Kidney capillary endothelial cell (primary cell): Measurements from ENCODE around the gene DMRTA1.
"Not testable (repeated sequence)": the region's sequence is repeated elsewhere in the genome, so short reads cannot be mapped to it uniquely, and the experiment has no call there.

ENCODE experiments used
- DNase-seq: peaks from one replicate; pipeline ENCODE4 v3.0.0-alpha.2; 2018; ENCODE audit warnings: low spot score

The DMRTA1 gene, protein sequence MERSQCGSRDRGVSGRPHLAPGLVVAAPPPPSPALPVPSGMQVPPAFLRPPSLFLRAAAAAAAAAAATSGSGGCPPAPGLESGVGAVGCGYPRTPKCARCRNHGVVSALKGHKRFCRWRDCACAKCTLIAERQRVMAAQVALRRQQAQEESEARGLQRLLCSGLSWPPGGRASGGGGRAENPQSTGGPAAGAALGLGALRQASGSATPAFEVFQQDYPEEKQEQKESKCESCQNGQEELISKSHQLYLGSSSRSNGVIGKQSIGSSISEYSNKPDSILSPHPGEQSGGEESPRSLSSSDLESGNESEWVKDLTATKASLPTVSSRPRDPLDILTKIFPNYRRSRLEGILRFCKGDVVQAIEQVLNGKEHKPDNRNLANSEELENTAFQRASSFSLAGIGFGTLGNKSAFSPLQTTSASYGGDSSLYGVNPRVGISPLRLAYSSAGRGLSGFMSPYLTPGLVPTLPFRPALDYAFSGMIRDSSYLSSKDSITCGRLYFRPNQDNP

GRCh38 chr9:22446589-22446949, at the start of gene DMRTA1:
Gene DMRTA1, plus strand, starts transcription at chr9:22446824. Its CDS starts 242 bp downstream, at chr9:22447066.
- peak; percentile 44 for DNase-seq

GRCh38 chr9:22401671-22402070, 45.0 kb upstream of the DMRTA1 start:
- DNase-seq, result no peak

DNA sequence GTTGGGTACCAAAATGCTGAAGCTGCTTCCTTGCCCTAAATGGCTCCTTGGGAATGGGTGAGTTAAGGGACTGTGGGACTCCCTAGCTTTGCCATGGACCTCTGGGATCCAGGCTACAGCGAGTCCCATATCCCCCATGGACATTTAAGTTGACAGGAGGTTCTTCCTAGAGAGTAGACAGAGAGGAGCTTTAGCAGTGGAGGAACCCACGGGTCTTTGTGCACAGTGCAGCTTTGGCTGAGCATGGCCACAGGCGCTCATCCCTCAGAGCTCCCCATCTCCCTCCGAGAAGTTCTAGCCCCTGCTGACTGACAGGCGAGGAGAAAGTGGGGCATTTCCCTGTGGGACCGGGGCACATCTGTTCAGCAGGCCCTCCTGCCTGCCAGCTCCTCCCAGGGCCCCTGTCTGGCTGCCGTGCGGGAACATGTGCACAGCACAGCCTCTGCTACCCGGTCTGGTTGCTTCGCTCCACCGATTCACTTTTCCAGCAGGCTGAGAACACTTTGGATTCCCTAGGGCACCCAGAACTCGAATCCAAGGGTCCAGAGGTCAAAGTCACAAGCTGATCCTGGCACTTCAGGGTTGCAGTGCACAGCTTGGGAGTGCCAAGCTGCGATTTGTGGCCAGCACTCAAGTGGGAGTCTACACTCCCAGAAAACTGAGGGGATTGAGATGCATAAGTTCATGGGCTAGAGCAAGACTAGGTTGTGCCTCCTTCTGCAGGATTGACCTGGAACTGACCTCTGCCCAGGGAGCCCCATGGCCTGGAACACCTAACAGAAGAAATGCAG, 40.6 kb upstream of the DMRTA1 start:
- DNase-seq, result no peak

GRCh38 chr9:22413884-22414283, 32.7 kb upstream of the DMRTA1 start:
- DNase-seq, result no peak

DNA sequence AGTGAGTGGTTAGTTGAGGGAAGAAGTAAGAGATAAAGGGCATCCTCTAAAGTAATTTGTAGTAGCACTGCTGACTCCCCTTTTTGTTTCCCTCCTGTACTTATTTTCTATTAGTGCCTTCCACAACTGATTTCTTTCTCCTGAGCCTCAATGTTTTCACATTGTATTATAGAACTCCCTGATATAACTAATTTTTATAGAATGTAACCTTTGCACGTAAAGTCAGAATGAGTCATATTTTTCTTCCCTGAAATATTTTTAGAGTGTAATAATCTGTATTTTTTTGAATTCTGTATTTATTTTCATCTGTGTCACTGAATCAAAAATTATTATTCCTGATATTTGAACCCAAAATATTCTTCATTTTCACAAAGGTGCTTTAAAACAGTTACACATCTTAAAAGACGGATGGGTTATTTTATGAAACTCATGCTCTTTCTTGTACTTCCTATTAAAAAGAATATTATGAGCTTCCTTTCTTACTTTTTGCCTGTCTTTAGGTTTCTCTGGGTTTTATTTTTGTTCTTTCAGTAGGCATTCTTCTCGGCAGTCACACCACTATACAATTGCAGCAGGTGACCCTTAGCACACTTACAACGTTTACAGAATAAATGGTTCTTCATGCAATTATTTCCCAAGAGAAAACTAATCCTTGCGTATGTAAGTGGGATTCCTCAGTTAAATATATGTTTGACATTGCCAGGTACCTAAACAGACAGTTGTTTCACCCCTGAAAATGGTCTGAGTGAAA, 30.5 kb upstream of the DMRTA1 start:
- DNase-seq, result no peak

DNA sequence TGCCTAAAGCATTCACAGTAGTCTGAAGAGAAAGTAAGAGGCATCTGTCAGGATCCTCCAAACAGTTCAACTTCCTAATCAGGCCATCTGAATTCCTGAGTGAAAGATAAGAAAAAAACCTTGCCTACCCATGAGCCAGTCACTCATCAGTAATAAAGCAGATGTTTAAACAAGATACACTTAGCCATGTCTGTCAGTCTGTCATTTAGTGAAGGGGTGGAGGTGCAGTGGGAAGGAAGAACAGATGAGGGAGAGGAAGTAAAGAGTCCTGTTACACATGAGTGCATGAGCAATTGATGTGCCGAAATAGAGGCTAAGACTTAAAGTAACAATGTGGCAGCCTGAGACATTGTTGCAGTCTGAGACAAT, 29.9 kb upstream of the DMRTA1 start:
- DNase-seq, result no peak

DNA sequence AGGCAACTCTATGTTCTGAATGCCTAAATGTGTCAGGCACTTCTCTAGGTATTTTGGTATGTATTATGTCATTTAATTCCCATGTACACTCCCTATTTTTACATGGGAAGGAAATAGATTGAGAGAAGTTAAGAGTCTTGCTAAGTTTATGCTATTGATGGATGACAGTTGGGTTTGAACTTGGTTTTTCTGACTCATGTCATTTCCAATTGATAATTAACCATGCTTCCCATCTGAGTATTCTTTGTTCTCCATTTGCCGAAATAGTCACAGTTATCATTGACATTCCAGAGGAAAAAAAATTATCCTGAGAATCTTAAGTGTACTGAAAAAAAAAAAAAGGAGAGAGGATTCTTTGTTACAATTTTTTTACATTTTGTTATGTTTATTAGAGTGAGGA, 23.1 kb upstream of the DMRTA1 start:
- no peak for DNase-seq

DNA sequence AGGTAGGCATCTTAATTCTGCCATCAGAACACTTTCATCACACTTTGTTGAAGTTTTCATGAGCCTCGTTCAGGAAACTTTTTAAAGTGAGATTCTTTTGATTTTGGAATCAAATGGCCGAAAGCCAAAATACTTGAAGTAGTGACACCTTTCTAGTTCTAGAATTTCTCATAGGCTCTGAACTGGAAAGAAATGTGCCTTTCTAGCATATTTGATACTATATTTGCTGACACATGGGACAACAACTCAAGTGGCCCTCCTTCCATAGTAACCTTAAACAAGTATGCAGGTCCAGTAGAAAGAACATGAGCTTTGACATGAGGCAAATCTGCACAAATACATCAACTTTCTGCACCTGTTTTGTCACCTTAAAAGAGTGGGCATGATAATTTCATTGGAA, 22.0 kb upstream of the DMRTA1 start:
- DNase-seq, result no peak

DNA sequence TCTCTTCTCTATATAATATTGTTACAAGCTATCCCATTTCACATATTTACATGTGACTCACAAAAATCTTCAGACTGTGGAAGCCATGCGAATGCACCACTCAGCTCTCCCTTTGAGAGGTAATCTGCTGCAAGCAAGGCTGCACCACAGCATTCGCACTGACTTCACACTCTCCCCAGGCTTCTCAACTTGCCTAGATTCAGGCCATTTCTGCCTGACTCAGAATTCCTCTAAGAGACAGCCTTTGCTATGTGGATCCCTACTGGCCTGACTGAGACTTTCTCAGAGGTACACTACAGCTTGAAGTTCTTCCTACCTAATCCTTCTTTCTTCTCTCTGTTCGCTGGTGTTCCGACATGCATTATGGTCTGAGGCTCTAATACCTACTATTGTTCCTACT, 21.1 kb upstream of the DMRTA1 start:
- no peak for DNase-seq

- DNase-seq, result no peak
Observed at GRCh38 chr9:22427226-22427880, 19.3 kb upstream of the DMRTA1 start.

DNA sequence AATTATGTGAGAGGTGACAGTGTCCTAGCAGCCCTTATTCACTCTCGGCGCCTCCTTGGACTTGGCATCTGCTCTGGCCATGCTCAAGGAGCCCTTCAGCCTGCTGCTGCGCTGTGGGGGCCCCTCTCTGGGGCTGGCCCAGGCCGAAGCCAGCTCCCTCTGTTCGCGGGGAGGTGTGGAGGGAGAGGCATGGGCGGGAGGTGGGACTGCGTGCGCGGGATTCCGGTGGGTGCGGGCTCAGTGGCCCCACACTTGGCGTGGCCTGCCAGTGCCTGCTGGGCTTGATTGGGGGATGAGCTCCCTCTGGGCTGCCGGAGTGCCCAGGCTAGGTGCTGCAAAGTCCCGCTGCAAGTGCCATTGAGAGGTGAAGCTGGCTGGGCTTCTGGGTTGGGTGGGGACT, 12.9 kb upstream of the DMRTA1 start:
- no peak for DNase-seq

GRCh38 chr9:22435252-22435651, 11.4 kb upstream of the DMRTA1 start:
- not testable (repeated sequence) for DNase-seq

DNA sequence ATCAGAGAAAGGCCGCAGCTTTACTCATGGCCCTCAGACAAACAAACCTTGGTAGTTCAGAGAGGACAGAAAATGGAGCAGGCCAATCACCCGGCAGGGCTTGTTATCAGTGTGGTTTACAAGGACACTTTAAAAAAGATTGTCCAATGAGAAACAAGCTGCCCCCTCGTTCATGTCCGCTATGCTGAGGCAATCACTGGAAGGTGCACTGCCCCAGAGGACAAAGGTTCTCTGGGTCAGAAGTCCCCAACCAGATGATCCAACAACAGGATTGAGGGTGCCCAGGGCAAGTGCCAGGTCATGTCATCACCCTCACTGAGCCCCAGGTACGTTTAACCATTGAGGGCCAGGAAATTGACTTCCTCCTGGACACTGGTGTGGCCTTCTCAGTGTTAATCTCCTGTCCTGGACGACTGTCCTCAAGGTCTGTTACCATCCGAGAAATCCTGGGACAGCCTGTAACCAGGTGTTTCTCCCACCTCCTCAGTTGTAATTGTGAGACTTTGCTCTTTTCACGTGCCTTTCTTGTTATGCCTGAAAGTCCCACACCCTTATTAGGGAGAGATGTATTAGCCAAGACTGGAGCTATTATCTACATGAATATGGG, 9.1 kb upstream of the DMRTA1 start:
- not testable (repeated sequence) for DNase-seq

DNA sequence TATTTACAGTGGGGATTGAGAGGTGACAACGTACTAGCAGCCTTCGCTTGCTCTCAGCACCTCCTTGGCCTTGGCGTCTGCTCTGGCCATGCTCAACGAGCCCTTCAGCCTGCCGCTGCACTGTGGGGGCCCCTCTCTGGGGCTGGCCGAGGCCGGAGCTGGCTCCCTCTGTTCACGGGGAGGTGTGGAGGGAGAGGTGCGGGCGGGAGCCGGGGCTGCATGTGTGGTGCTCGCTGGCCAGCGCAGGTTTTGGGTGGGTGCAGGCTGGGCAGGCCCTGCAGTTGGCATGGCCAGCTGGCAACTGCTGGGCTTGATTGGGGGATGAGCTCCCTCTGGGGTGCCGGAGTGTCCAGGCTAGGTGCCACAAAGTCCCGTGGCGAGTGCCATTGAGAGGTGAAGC, 5.8 kb upstream of the DMRTA1 start:
- DNase-seq, result no peak

DNA sequence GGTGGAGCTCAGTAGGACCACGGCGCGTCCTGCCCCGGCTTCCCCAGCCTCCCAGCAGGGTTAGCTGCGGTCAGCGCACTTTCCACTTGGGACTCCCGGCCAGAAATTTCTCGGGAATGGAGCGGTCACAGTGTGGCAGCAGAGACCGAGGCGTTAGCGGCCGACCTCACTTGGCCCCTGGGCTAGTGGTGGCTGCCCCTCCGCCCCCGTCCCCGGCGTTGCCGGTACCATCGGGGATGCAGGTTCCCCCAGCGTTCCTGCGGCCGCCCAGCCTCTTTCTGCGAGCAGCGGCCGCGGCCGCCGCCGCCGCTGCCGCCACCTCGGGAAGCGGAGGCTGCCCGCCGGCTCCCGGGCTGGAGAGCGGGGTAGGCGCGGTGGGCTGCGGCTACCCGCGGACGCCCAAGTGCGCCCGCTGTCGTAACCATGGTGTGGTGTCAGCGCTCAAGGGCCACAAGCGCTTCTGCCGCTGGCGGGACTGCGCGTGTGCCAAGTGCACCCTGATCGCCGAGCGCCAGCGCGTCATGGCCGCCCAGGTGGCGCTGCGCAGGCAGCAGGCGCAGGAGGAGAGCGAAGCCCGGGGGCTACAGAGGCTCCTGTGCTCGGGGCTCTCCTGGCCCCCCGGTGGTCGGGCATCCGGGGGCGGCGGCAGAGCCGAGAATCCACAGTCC, 460 bp downstream of the DMRTA1 start:
- peak; percentile 48 for DNase-seq

DNA sequence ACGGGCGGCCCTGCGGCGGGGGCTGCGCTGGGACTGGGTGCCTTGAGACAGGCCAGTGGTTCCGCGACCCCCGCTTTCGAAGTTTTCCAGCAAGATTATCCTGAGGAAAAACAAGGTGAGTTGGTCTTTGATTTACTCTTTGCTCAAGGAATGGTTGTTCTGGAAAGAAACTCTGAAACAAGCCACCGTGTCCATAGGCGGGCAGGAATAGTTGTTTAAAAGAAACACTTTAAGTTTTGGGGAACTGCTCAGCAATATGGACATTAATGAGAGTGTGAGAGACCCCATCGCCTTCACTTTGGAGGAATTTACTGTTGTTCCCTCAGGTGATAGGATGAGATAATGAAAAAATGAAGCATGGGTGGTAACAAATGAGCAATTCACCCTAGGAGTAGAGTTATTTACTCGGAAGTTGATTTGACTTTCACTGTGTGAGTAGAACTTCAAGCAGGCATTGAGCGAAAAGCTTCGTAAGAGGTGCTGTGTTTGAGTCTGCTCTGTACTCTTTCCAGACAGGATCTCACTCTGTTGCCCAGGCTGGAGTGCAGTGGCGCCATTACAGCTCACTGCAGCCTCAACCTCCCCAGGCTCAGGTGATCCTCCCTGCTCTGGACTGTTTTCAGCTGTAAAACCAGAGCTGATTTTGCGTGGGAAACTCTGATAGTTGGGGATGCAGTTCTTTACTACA, 1.1 kb downstream of the DMRTA1 start:
- DNase-seq, result no peak

GRCh38 chr9:22449719-22450118, 3.1 kb downstream of the DMRTA1 start:
- no peak for DNase-seq

DNA sequence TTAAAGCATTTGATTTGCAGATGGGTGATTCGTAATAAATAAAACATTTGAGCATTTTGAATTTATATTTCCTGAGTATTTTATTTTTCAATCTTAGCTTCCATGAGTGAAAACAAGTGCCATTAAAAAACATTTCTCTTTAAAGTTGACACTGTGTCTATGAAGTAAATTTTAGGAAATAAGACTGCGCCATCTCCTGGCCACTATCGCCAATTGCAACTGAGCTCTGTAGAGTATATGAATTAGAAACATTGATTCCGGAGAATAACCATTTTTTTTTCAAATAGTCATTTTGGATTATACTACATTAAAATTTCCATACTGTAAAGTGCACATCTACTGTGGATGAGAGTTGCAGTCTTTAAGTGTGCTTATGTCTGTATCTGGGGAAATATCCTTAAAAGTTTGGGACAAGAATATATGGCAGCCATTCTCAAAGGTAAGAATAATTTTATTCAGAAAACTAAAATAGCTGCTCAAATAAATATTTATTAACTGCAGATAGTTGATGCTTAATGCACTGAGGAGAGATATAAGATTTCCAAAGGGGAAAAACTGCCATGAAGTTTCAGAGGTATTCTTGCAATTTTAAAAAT, 5.9 kb downstream of the DMRTA1 start:
- DNase-seq, result peak; percentile 41

DNA sequence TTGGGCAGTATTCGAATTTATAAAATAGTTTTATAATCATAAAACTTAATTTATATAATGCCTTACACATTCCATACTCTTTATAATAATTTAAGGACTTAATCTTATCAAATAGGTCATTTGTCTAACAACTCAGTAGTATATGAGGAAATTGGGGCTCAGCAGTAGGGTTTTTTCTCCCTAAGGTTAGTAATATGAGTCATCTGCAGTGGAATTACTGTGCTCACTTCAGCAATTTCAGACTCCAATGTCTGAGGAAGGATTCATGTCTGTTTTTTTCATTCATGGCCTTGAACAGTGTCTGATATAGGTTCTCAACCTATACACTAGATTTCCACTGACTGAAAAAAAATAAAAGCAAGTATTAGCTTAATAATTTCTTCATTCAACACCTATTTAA, 7.4 kb downstream of the DMRTA1 start:
- no peak for DNase-seq

DNA sequence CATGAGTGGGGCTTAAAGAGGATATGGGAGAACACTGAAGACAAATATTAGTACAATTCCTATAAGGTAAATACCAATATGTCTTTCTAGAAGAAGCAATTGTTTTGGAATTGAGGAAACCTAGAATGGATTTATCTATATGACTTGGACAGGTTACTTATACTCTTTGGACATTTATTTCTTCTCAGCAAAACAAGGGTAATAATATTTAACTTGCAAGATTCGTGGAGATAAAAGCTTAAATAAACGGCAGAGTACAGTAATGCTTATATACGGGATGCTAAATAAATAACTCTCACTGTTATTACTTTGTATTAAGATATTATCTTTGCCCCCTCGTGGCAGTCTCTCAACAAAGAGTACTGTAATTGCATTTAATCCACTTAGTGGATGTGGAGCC, 8.6 kb downstream of the DMRTA1 start:
- DNase-seq, result no peak
